HepG2 (cell line): ENCODE results near the gene CCDC180. TPM values are rescaled to one million over a fixed set of nuclear protein-coding genes. Genes with fewer than 3 reads are reported as not detected.

Experiments
- ATAC-seq: fragments of 200-7000 bp; cut with Tn5 transposase; 3 replicates; pipeline ENCODE4 v1.9.1; 2020; ENCODE audit warnings: mild to moderate bottlenecking, moderate library complexity
- BruUV-seq: library from RNA; stranded (reverse); fragments of 400-500 nt; replicated peaks from 2 replicates; lab custom pipeline; 2021; lab: Mats Ljungman, UMichigan
- CTCF ChIA-PET: fragments of 300-600 bp; formaldehyde crosslinking; extraction: SDS; loops from one replicate; lab custom pipeline; 2021; ENCODE audit warnings: low total read pairs, inconsistent platforms, low intra/inter-chr PET ratio; lab: Yijun Ruan, JAX
- POLR2A ChIA-PET: fragments of 350-600 bp; sonication (Branson Sonifier 250); formaldehyde crosslinking; loops from one replicate; lab custom pipeline; 2020; ENCODE audit warnings: antibody characterized with exemption, inconsistent platforms; lab: Yijun Ruan, JAX
- DNase-seq: peaks from one replicate; pipeline ENCODE4 v3.0.0-alpha.2; 2015; ENCODE audit warnings: low spot score
- FAIRE-seq: peaks from 3 replicates; lab custom pipeline; 2011; peaks lifted over from hg19 to GRCh38; lab: Jason Lieb, UNC
- H2AFZ ChIP-seq: one replicate; pipeline ENCODE4 v1.6.1; 2011; ENCODE audit warnings: low read length, inconsistent platforms
- H3K27ac ChIP-seq: fragments of 300-600 bp; 3 replicates; pipeline ENCODE4 v1.8.0; 2011; ENCODE audit warnings: mixed run types, mild to moderate bottlenecking, mixed read lengths, low read length, inconsistent platforms; ENCODE audit not compliant: insufficient read depth; ENCODE audit errors: extremely low read length
- H3K27me3 ChIP-seq, 2 experiments: fragments of 200-600 bp in 1 of 2; 2 replicates in 1 of 2; 3 replicates in 1 of 2; pipeline versions ENCODE4 v1.6.0 to v1.8.0; 2011; ENCODE audit warnings: low read length in 2 of 2, mild to moderate bottlenecking in 2 of 2, moderate library complexity in 2 of 2, inconsistent platforms in 1 of 2; ENCODE audit not compliant: insufficient read depth in 2 of 2, control insufficient read depth in 1 of 2
- H3K36me3 ChIP-seq, 2 experiments: fragments of 200-600 bp in 1 of 2; replicated peaks in 1 of 2; 2 replicates in 1 of 2; 3 replicates in 1 of 2; pipeline versions ENCODE4 v1.5.1 to v1.8.0; 2011; ENCODE audit warnings: low read length in 2 of 2, inconsistent platforms in 1 of 2; ENCODE audit not compliant: insufficient read depth in 2 of 2, control insufficient read depth in 1 of 2
- H3K4me1 ChIP-seq: 2 replicates; pipeline ENCODE4 v1.5.1; 2012; ENCODE audit warnings: low read length, inconsistent platforms; ENCODE audit not compliant: insufficient read depth
- H3K4me2 ChIP-seq: 2 replicates; pipeline ENCODE4 v1.6.0; 2011; ENCODE audit warnings: low read depth, low read length, inconsistent platforms
- H3K4me3 ChIP-seq, 3 experiments: fragments of 200-600 bp in 1 of 3; sonication (generic), shearing (Covaris generic) in 1 of 3; replicated peaks in 1 of 3; 2 replicates each; pipeline ENCODE4 v1.5.1; 2011 to 2016; ENCODE audit warnings: low read length in 3 of 3, inconsistent platforms in 2 of 3, low read depth in 2 of 3, mild to moderate bottlenecking in 2 of 3, control low read depth in 1 of 3, mixed read lengths in 1 of 3; ENCODE audit not compliant: insufficient read depth in 1 of 3
- H3K79me2 ChIP-seq: one replicate; pipeline ENCODE4 v1.6.1; 2011; ENCODE audit warnings: low read length, inconsistent platforms; ENCODE audit not compliant: insufficient read depth
- H3K9ac ChIP-seq: 2 replicates; pipeline ENCODE4 v1.6.0; 2011; ENCODE audit warnings: mild to moderate bottlenecking, low read depth, low read length, inconsistent platforms; ENCODE audit not compliant: insufficient read depth
- H3K9me3 ChIP-seq: 2 replicates; pipeline ENCODE4 v1.5.1; 2012; ENCODE audit warnings: mild to moderate bottlenecking, low read length
- H4K20me1 ChIP-seq: 2 replicates; pipeline ENCODE4 v1.6.0; 2011; ENCODE audit warnings: inconsistent platforms, mild to moderate bottlenecking, low read length, moderate library complexity; ENCODE audit not compliant: insufficient read depth
- ADNP ChIP-seq: sonication (generic); formaldehyde crosslinking; IDR thresholded peaks from 2 replicates; pipeline ENCODE4 v1.4.0; 2020; ENCODE audit warnings: missing genetic modification reagents
- BRCA1 ChIP-seq: sonication (generic); formaldehyde crosslinking; IDR thresholded peaks from 2 replicates; pipeline ENCODE4 v1.4.0; 2020; ENCODE audit warnings: missing genetic modification reagents
- CREB1 ChIP-seq, 2 experiments: fragments of 450-650 bp in 1 of 2; IDR thresholded peaks; 2 replicates each; pipeline ENCODE4 v1.6.1; 2016 to 2017; ENCODE audit warnings: control low read depth in 1 of 2, mild to moderate bottlenecking in 1 of 2, missing compliant biosample characterization in 1 of 2, missing genetic modification characterization in 1 of 2
- GPBP1L1 ChIP-seq: sonication (generic); formaldehyde crosslinking; IDR thresholded peaks from 2 replicates; pipeline ENCODE4 v1.5.0; 2020; ENCODE audit warnings: mild to moderate bottlenecking, missing genetic modification reagents
- KAT7 ChIP-seq: IDR thresholded peaks from 2 replicates; pipeline ENCODE4 v1.6.1; 2018; ENCODE audit warnings: borderline replicate concordance, missing compliant biosample characterization
- KDM5A ChIP-seq: fragments of 200-600 bp; sonication (generic); IDR thresholded peaks from 2 replicates; pipeline ENCODE4 v1.7.0; 2018; ENCODE audit warnings: antibody characterized with exemption, mild to moderate bottlenecking, low read length, borderline replicate concordance
- MED13 ChIP-seq: sonication (generic); formaldehyde crosslinking; IDR thresholded peaks from 2 replicates; pipeline ENCODE4 v1.5.0; 2020; ENCODE audit warnings: missing genetic modification reagents
- MIER2 ChIP-seq: IDR thresholded peaks from 2 replicates; pipeline ENCODE4 v1.6.1; 2016; ENCODE audit warnings: missing biosample characterization, missing genetic modification reagents
- PATZ1 ChIP-seq: sonication (generic); formaldehyde crosslinking; IDR thresholded peaks from 2 replicates; pipeline ENCODE4 v1.4.0; 2020; ENCODE audit warnings: missing genetic modification reagents
- PHF5A ChIP-seq: IDR thresholded peaks from one replicate; pipeline ENCODE4 v1.6.1; 2018; ENCODE audit warnings: low read depth, missing genetic modification reagents; ENCODE audit not compliant: unreplicated experiment
- RARG ChIP-seq: sonication (generic); formaldehyde crosslinking; IDR thresholded peaks from 2 replicates; pipeline ENCODE4 v1.4.0; 2020; ENCODE audit warnings: low read depth, mild to moderate bottlenecking, missing genetic modification reagents
- RBAK ChIP-seq: sonication (generic); formaldehyde crosslinking; IDR thresholded peaks from 2 replicates; pipeline ENCODE4 v1.5.1; 2020; ENCODE audit warnings: mild to moderate bottlenecking, missing genetic modification reagents
- REPIN1 ChIP-seq: sonication (generic); formaldehyde crosslinking; IDR thresholded peaks from 2 replicates; pipeline ENCODE4 v1.8.0; 2022; ENCODE audit warnings: missing genetic modification reagents, low read depth, mild to moderate bottlenecking, borderline replicate concordance
- SMYD3 ChIP-seq: sonication (generic); formaldehyde crosslinking; IDR thresholded peaks from 2 replicates; pipeline ENCODE4 v1.8.1; 2023; ENCODE audit warnings: mild to moderate bottlenecking, missing genetic modification reagents
- ZNF850 ChIP-seq: sonication (generic); formaldehyde crosslinking; conservative IDR thresholded peaks from 2 replicates; pipeline ENCODE4 v1.9.0; 2021; ENCODE audit warnings: mild to moderate bottlenecking, missing genetic modification reagents
- WGBS: methylation state at CpG from one replicate; pipeline ENCODE4 v1.1.6; 2017; ENCODE audit warnings: low lambda C conversion rate; 5-methylcytosine and 5-hydroxymethylcytosine counted together
- in situ Hi-C: cut with HindIII; loops from 2 replicates; pipeline ENCODE4 v1.10.0; 2017; ENCODE audit warnings: low pct_unique_long_range_greater_than_20kb; ENCODE audit not compliant: extremely low pct_ligation_motif_present
- intact Hi-C: fragments of 100-400 bp; cut with micrococcal nuclease; formaldehyde crosslinking; loops from one replicate; pipeline ENCODE4 v1.10.0; 2022; ENCODE audit not compliant: unreplicated experiment
- polyA plus RNA-seq, 8 experiments: library from polyadenylated mRNA; depleted of rRNA in 3 of 8; stranded (reverse) in 7 of 8; unstranded in 1 of 8; fragments of >200 nt; fragmentation: Illumina TruSeq in 4 of 8; extraction: Trizol in 4 of 8; gene quantifications; 2 replicates each; pipeline versions ENCODE4 v1.2.1 to v1.2.3, GENCODE V29; 2011 to 2016; ENCODE audit warnings: low read depth in 4 of 8, missing spikeins in 1 of 8, mixed read lengths in 1 of 8; ENCODE audit not compliant: insufficient read depth in 1 of 8
- total RNA-seq, 5 experiments: library from RNA; depleted of rRNA; stranded (reverse); fragments of >200 nt; fragmentation: Illumina TruSeq; extraction: Trizol; gene quantifications; 2 replicates each; pipeline ENCODE4 v1.2.3, GENCODE V29; 2016; ENCODE audit warnings: low read depth in 1 of 5
- TF ChIP-seq, protein P1 (sequence below): IDR thresholded peaks from 2 replicates; pipeline ENCODE4 v1.6.1; 2018; ENCODE audit warnings: missing genetic modification reagents
- TF ChIP-seq, protein P2 (sequence below): sonication (generic); formaldehyde crosslinking; IDR thresholded peaks from 2 replicates; pipeline ENCODE4 v1.5.0; 2020; ENCODE audit warnings: missing genetic modification reagents

Gene CCDC180
- total and polyA plus RNA-seq, 2 of the 13 experiments (the other 11 are each of a cell fraction or from before 2014, with no cell fraction given) = 2.2 to 2.5 TPM

- POLR2A ChIA-PET = no interaction called here
- WGBS = 85% methylated on average over 3 of the region's 4 CpGs
- ATAC-seq = no peak
Measured at GRCh38 chr9:97313243-97313642, 5.8 kb downstream of the CCDC180 start.

DNA sequence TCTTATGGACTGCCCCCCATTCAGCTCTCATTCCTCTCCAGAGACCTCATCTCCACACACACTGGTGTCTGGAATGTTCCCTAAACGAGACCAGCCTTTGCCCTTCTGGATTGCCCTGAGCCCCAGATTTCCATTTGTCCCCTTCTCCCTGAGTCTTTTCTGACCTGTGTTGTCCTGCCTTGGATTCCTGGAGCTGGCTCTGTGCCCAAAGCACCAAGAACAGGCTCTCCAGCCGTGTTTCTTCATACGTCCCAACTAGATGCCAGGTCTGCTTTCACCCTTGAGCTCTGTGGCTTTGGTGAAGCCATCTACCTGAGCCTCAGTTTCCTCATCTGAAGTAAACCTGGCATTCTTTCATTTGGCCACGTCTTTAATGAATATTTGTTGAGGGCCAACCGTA is 6.3 kb downstream of the CCDC180 start:
- BruUV-seq = no TSS peak
- Histone ChIP-seq H4K20me1 (no peaks in the 10 kb centered on the region), H3K4me3 (no peak overlapping the region), H3K79me2 (no peaks in the 10 kb centered on the region), H3K4me2 (no peak overlapping the region), H3K36me3 (no peaks in the 10 kb centered on the region; a peak in 2 of 5 replicates), H3K4me1 (no peaks in the 10 kb centered on the region), H3K27me3 (peaks cover 0 to 3% of the 10 kb centered on the region in 2 experiments; a peak in 1 of 5 replicates), H3K27ac (no peak overlapping the region), H2AFZ (no peak overlapping the region), H3K9me3 (no peaks in the 10 kb centered on the region), H3K9ac (no peak overlapping the region)
- in situ Hi-C loops (no loop called here), intact Hi-C loops (no loop called here)
- ChIA-PET CTCF (no interaction called here), POLR2A (no interaction called here)
- ATAC-seq (no peak), DNase-seq (no peak), FAIRE-seq (no peak)
- WGBS = 62% methylated on average over 5 of the region's 5 CpGs
- TF ChIP-seq ZNF850 (CRISPR knock-in tag) = no peak
- TF ChIP-seq GPBP1L1 (CRISPR knock-in tag) = no peak
- no peak for TF ChIP-seq ADNP
- TF ChIP-seq PATZ1 (CRISPR knock-in tag) = no peak
- TF ChIP-seq CREB1 (IDR thresholded peaks at IDR 0.05) = no peak
- no peak for TF ChIP-seq CREB1 (CRISPR knock-in tag; IDR thresholded peaks at IDR 0.05)
- TF ChIP-seq, protein P1, sequence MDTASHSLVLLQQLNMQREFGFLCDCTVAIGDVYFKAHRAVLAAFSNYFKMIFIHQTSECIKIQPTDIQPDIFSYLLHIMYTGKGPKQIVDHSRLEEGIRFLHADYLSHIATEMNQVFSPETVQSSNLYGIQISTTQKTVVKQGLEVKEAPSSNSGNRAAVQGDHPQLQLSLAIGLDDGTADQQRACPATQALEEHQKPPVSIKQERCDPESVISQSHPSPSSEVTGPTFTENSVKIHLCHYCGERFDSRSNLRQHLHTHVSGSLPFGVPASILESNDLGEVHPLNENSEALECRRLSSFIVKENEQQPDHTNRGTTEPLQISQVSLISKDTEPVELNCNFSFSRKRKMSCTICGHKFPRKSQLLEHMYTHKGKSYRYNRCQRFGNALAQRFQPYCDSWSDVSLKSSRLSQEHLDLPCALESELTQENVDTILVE (CRISPR knock-in tag) = no peak
- TF ChIP-seq, protein P2, sequence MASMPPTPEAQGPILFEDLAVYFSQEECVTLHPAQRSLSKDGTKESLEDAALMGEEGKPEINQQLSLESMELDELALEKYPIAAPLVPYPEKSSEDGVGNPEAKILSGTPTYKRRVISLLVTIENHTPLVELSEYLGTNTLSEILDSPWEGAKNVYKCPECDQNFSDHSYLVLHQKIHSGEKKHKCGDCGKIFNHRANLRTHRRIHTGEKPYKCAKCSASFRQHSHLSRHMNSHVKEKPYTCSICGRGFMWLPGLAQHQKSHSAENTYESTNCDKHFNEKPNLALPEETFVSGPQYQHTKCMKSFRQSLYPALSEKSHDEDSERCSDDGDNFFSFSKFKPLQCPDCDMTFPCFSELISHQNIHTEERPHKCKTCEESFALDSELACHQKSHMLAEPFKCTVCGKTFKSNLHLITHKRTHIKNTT = no peak

More at GRCh38 chr9:97313243-97313642, 5.8 kb downstream of the CCDC180 start:
- H4K20me1 ChIP-seq = no peaks in the 10 kb centered on the region
- H3K27ac ChIP-seq = no peak overlapping the region
- intact Hi-C loops (no loop called here), in situ Hi-C loops (no loop called here)
- peaks cover 0 to 3% of the 10 kb centered on the region in 2 experiments; a peak in 1 of 5 replicates for H3K27me3 ChIP-seq
- no peaks in the 10 kb centered on the region; a peak in 2 of 5 replicates for H3K36me3 ChIP-seq
- H3K9me3 ChIP-seq = no peaks in the 10 kb centered on the region
- H3K4me1 ChIP-seq = no peaks in the 10 kb centered on the region
- CTCF ChIA-PET = no interaction called here
- H3K79me2 ChIP-seq = no peaks in the 10 kb centered on the region
- no peak for TF ChIP-seq RBAK (CRISPR knock-in tag)
- TF ChIP-seq KAT7 (CRISPR knock-in tag) = no peak
- no peak for TF ChIP-seq SMYD3 (CRISPR knock-in tag)
- no peak for TF ChIP-seq MIER2 (CRISPR knock-in tag)
- no peak for TF ChIP-seq KDM5A
- no peak for TF ChIP-seq PHF5A
- no peak for TF ChIP-seq BRCA1 (CRISPR knock-in tag)
- TF ChIP-seq RARG (CRISPR knock-in tag) = no peak
- TF ChIP-seq REPIN1 (CRISPR knock-in tag) = no peak
- no peak for TF ChIP-seq MED13 (CRISPR knock-in tag)
- no peak overlapping the region for H3K4me2 ChIP-seq
- H2AFZ ChIP-seq = no peak overlapping the region
- no peak for DNase-seq
- FAIRE-seq = no peak
- H3K9ac ChIP-seq = no peak overlapping the region
- no TSS peak for BruUV-seq
- H3K4me3 ChIP-seq = no peak overlapping the region
